GM10847 (cell line): Measurements from ENCODE around the gene CCDC38.

ENCODE experiments used
- POLR2A ChIP-seq: IDR thresholded peaks from 2 replicates; pipeline ENCODE4 v1.6.1; 2011; ENCODE audit not compliant: insufficient read length; ENCODE audit errors: extremely low read depth

CCDC38 gene

GRCh38 chr12:95967301-95967700, 24.9 kb upstream of the CCDC38 start:
- no peak for TF ChIP-seq POLR2A

- no peak for TF ChIP-seq POLR2A
Observed at GRCh38 chr12:95966287-95966870, 24.0 kb upstream of the CCDC38 start.

GRCh38 chr12:95963096-95963495, 20.7 kb upstream of the CCDC38 start:
- TF ChIP-seq POLR2A: no peak

- no peak for TF ChIP-seq POLR2A
Observed at GRCh38 chr12:95962222-95962621, 19.8 kb upstream of the CCDC38 start.

- TF ChIP-seq POLR2A: no peak
Observed at GRCh38 chr12:95960241-95960640, 17.8 kb upstream of the CCDC38 start.

DNA sequence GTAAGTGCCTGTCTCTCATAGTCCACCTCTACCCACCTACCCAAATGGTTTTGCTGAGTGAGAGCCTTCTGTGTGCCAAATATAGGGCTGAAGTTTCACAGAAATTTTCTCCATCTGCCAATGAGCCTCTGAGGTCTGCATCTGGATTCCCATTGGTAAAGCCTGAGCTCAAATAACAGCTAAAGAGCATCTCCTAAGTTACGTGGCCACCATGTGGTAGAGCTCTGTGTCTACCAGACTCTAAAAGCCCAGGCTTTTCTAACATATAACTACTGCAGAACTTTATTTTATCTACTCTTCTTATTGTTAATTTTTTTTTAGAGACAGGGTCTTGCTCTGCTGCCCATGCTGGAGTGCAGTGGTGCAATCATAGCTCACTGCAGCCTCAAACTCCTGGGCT, 16.7 kb upstream of the CCDC38 start:
- no peak for TF ChIP-seq POLR2A

DNA sequence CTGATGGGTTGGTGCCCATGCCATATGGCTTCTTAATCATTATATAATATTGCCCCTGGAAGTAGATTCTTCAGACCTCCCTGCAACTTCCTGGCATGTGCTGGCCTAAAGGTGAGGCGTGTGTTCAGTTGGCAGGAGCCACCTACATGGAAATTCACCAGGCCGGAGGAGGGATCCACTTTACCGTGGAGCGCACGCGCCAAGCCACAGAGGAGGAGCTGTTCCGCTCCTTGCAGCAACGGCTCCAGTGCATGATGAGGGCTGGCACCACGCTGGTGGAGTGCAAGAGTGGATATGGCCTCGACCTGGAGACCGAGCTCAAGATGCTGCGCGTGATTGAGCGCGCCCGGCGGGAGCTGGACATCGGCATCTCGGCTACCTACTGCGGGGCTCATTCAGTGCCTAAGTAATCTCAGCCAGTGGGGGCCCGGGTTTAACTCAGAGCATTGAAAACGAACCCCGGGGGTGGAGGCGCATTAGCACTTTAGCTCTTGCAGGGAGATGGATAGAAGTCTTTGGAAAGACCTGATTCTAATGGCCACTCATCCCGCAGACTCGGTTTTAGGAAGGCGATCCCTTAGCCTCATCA, 14.2 kb upstream of the CCDC38 start:
- TF ChIP-seq POLR2A: no peak

DNA sequence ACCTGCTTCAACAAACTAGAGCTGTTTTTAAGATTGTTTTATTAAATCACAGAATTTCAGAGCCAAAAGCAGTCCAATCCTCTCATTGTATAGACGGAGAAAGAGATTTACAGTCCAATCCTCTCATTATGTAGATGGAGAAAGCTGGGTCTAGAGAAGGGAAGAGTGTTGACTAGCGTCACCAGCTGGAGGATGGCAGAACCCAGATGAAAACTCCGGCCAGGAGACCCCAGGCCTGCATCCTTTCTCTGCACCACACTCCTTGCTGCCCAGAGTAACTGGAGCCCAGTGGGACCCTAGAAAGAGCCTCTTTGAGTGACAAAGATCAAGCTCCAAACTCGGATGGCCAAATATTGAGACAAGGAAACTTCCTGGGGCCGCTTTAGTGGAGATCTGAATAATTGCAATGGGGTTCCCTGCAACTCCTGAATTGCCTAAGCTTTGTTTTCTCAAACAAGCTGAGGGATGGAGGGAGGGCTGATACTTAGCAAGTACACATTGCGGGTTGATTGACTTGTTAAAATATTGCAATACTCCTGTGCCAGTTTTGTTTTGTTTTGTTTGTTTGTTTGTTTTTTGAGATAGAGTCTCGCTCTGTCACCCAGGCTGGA, 13.2 kb upstream of the CCDC38 start:
- TF ChIP-seq POLR2A: no peak

- TF ChIP-seq POLR2A: no peak
Observed at GRCh38 chr12:95953000-95953399, 10.6 kb upstream of the CCDC38 start.

GRCh38 chr12:95951515-95951914, 9.1 kb upstream of the CCDC38 start:
- TF ChIP-seq POLR2A: no peak

- TF ChIP-seq POLR2A: no peak
Observed at GRCh38 chr12:95949477-95950206, 7.2 kb upstream of the CCDC38 start.

GRCh38 chr12:95944108-95944704, 1.8 kb upstream of the CCDC38 start:
- TF ChIP-seq POLR2A: no peak

DNA sequence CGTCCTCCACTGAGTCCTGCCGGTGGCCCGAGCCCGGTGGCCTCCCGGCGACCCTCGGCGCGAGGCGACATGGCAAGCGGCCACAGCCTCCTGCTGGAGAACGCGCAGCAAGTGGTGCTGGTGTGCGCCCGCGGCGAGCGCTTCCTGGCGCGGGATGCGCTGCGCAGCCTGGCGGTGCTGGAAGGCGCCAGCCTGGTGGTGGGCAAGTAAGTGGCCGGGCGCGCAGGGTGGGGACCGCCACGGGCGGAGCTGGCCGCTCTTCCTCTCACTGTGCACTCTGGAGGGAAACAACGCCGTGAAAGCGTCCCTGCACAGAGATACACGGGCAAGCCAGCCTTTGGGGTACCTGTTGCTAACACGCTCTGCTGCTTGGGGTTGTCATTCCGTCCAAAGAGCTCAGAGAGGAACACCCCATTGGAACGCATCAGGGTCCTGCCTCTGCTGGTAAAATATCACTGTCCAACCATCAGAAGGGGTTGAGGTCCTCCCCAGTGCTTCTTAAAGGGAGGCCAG, 972 bp upstream of the CCDC38 start, which contains the start of gene AMDHD1:
TSS of gene AMDHD1 (plus strand) at position 2 of the 513 bp plus-strand sequence. CDS start at position 70, 68 bp downstream.
- no peak for TF ChIP-seq POLR2A

DNA sequence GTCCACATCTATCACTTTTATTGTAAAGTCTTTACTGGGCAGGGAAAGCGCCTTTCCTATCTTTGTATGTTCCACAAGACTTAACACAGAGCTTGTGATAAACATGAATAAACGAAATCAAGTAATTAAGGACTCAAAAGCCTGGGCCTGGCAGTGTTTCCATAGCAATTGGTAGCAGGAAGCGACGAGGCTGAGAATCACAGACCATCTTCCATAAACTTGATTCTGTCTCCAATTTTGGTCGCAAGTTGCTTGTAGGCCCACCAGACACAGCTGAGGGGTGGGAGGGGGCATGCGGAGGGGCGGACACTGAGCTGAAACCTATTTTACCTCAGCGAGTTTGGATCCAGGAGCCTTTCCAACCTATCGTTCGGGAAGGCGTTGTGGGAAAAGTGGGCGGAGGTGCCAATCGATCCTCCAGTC, 302 bp downstream of the CCDC38 start:
- no peak for TF ChIP-seq POLR2A

DNA sequence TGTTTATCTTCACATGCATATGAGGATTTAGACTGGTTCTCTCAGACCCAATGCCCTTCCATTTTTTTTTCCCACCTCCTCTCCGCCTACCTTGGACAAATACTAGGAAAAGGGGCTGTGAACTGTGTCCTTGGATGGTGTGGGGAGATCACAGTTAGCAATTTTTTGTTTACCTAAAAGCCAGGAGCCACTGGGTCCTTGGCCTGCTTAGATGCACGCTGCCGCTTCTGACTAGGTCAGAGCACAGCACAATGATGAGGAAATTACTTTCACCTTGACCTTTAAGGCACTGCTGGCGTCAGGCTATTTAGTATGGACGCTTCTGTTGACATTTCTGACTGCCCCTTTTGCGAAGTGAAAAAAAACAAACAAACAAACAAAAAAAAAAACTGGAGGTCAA, 1.9 kb downstream of the CCDC38 start:
- no peak for TF ChIP-seq POLR2A

DNA sequence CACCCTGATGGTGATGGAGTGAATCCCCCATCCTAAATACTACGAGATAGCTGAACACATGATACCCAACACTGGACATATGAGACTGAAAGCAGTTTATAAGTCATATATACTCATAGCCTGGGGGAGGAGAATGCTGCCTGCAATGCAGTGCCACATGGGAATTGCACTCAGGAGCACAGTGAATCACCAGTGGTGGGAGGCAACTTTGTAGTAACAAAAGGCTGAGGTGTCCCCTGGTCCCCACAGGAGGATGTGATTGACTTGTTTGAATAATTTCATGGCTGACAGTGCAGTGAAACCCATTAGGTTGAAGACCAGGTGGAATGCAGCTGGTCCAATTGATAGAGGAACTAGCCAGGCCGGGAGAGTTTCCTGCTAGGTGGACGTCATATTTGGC, 20.2 kb downstream of the CCDC38 start:
- TF ChIP-seq POLR2A: no peak

DNA sequence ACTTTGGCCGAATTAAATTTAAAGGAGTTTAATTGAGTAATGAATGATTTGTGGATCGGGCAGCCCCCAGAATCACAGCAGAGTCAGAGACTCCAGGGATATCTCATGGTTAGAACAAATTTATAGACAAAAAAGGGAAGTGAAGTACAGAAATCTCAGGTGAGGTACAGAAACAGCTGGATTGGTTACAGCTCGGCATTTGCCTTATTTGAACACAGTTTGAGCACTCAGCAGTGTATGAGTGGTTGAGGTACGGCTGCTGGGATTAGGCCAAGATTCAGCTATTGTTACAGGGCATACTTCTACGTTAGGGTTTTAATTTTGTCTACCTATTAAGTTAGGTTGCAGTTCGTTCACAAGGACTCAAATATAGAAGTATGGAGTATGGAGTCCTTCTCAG, 23.3 kb downstream of the CCDC38 start:
- no peak for TF ChIP-seq POLR2A
